GM18867 (cell line): ENCODE results near the gene C7orf57.
"Not testable (repeated sequence)": the region's sequence is repeated elsewhere in the genome, so short reads cannot be mapped to it uniquely, and the experiment has no call there.

Experiments
- ATAC-seq: cut with Tn5 transposase; IDR thresholded peaks from one replicate; pipeline ENCODE4 v1.9.1; 2021; ENCODE audit warnings: mild to moderate bottlenecking, moderate library complexity; ENCODE audit not compliant: unreplicated experiment

C7orf57 gene

GRCh38 chr7:48035301-48035966, at the start of gene C7orf57:
Gene C7orf57, plus strand, starts transcription at chr7:48035543. Its CDS starts 766 bp downstream, at chr7:48036309.
- peak; percentile 100 for ATAC-seq

GRCh38 chr7:47988496-47989386, 46.6 kb upstream of the C7orf57 start:
- no peak for ATAC-seq

- ATAC-seq: not testable (repeated sequence)
Measured at GRCh38 chr7:47989607-47990400, 45.5 kb upstream of the C7orf57 start.

GRCh38 chr7:47990592-47990991, 44.8 kb upstream of the C7orf57 start:
- ATAC-seq: no peak

- ATAC-seq: no peak
Measured at GRCh38 chr7:47991270-47991669, 44.1 kb upstream of the C7orf57 start.

- ATAC-seq: peak; percentile 99
Measured at GRCh38 chr7:47991741-47992311, 43.5 kb upstream of the C7orf57 start.

GRCh38 chr7:47992446-47992845, 42.9 kb upstream of the C7orf57 start:
- no peak for ATAC-seq

GRCh38 chr7:47999413-47999812, 35.9 kb upstream of the C7orf57 start:
- no peak for ATAC-seq

GRCh38 chr7:48000164-48000563, 35.2 kb upstream of the C7orf57 start:
- not testable (repeated sequence) for ATAC-seq

- no peak for ATAC-seq
Measured at GRCh38 chr7:48004032-48004431, 31.3 kb upstream of the C7orf57 start.

GRCh38 chr7:48004638-48005037, 30.7 kb upstream of the C7orf57 start:
- ATAC-seq: no peak

- ATAC-seq: no peak
Measured at GRCh38 chr7:48006866-48007265, 28.5 kb upstream of the C7orf57 start.

GRCh38 chr7:48009257-48009656, 26.1 kb upstream of the C7orf57 start:
- ATAC-seq: no peak

GRCh38 chr7:48009954-48010353, 25.4 kb upstream of the C7orf57 start:
- ATAC-seq: no peak

GRCh38 chr7:48011323-48011722, 24.0 kb upstream of the C7orf57 start:
- no peak for ATAC-seq

- ATAC-seq: no peak
Measured at GRCh38 chr7:48011951-48012350, 23.4 kb upstream of the C7orf57 start.

- ATAC-seq: no peak
Measured at GRCh38 chr7:48016641-48017040, 18.7 kb upstream of the C7orf57 start.

- ATAC-seq: no peak
Measured at GRCh38 chr7:48017674-48018073, 17.7 kb upstream of the C7orf57 start.

GRCh38 chr7:48025624-48026023, 9.7 kb upstream of the C7orf57 start:
- no peak for ATAC-seq

GRCh38 chr7:48028938-48029337, 6.4 kb upstream of the C7orf57 start, which contains the start of gene SUN3:
Gene SUN3, minus strand, starts transcription at chr7:48029107. Its CDS starts 169 bp downstream, at chr7:48028938.
- ATAC-seq: no peak

GRCh38 chr7:48031111-48031510, 4.2 kb upstream of the C7orf57 start:
- ATAC-seq: no peak
